Measurements from ENCODE around the gene TRAPPC2L. TPM values are rescaled to one million over a fixed set of nuclear protein-coding genes. Genes with fewer than 3 reads are reported as not detected.

Gene TRAPPC2L
- total RNA-seq, 6 experiments from 2014 or later, result 58.0 to 75.9 (median 65.6) TPM

GRCh38 chr16:88831838-88832237 is 25.1 kb upstream of the TRAPPC2L start:
- no peaks in the 10 kb centered on the region for H3K9me3 Mint-ChIP-seq
- peak; percentile 8 for DNase-seq
- TF ChIP-seq CTCF (IDR thresholded peaks at IDR 0.05), result peak; percentile 29
- H3K4me1 Mint-ChIP-seq (ENCODE audit: low read depth), result no peaks in the 10 kb centered on the region
- no peaks in the 10 kb centered on the region for H3K27me3 Mint-ChIP-seq (ENCODE audit: insufficient read depth)
- no peaks in the 10 kb centered on the region for H3K36me3 Mint-ChIP-seq (ENCODE audit: low read depth)
- H3K27ac Mint-ChIP-seq, result no peak overlapping the region
- no peak overlapping the region for H3K4me3 Mint-ChIP-seq

- Mint-ChIP-seq H3K9me3 (no peaks in the 10 kb centered on the region), H3K4me3 (no peak overlapping the region), H3K4me1 (ENCODE audit: low read depth) (no peaks in the 10 kb centered on the region), H3K27ac (no peak overlapping the region), H3K27me3 (ENCODE audit: insufficient read depth) (no peaks in the 10 kb centered on the region), H3K36me3 (ENCODE audit: low read depth) (no peaks in the 10 kb centered on the region)
- no peak for DNase-seq
- no peak for TF ChIP-seq CTCF (IDR thresholded peaks at IDR 0.05)
These were observed 23.8 kb upstream of the TRAPPC2L start for GRCh38 chr16:88833086-88833485.

GRCh38 chr16:88834670-88835069 is 22.3 kb upstream of the TRAPPC2L start:
- TF ChIP-seq CTCF (IDR thresholded peaks at IDR 0.05), result no peak
- no peaks in the 10 kb centered on the region for H3K9me3 Mint-ChIP-seq
- H3K4me3 Mint-ChIP-seq, result no peak overlapping the region
- H3K27ac Mint-ChIP-seq, result no peak overlapping the region
- H3K27me3 Mint-ChIP-seq (ENCODE audit: insufficient read depth), result no peaks in the 10 kb centered on the region
- DNase-seq, result no peak
- no peaks in the 10 kb centered on the region for H3K4me1 Mint-ChIP-seq (ENCODE audit: low read depth)
- H3K36me3 Mint-ChIP-seq (ENCODE audit: low read depth), result no peaks in the 10 kb centered on the region

- Mint-ChIP-seq H3K27ac (no peak overlapping the region), H3K36me3 (ENCODE audit: low read depth) (no peaks in the 10 kb centered on the region), H3K9me3 (no peaks in the 10 kb centered on the region), H3K4me3 (no peak overlapping the region), H3K27me3 (ENCODE audit: insufficient read depth) (no peaks in the 10 kb centered on the region), H3K4me1 (ENCODE audit: low read depth) (no peaks in the 10 kb centered on the region)
- DNase-seq, result no peak
- no peak for TF ChIP-seq CTCF (IDR thresholded peaks at IDR 0.05)
These were observed 21.5 kb upstream of the TRAPPC2L start for GRCh38 chr16:88835383-88835782.

- TF ChIP-seq CTCF (IDR thresholded peaks at IDR 0.05), result no peak
- Mint-ChIP-seq H3K4me3 (no peak overlapping the region), H3K9me3 (no peaks in the 10 kb centered on the region), H3K27me3 (ENCODE audit: insufficient read depth) (no peaks in the 10 kb centered on the region), H3K36me3 (ENCODE audit: low read depth) (no peaks in the 10 kb centered on the region), H3K4me1 (ENCODE audit: low read depth) (no peaks in the 10 kb centered on the region), H3K27ac (no peak overlapping the region)
- DNase-seq, result no peak
These were observed 21.1 kb upstream of the TRAPPC2L start for GRCh38 chr16:88835818-88836217.

- no peaks in the 10 kb centered on the region for H3K4me1 Mint-ChIP-seq (ENCODE audit: low read depth)
These were observed 20.1 kb upstream of the TRAPPC2L start for GRCh38 chr16:88836791-88837190.

More at GRCh38 chr16:88836791-88837190, 20.1 kb upstream of the TRAPPC2L start:
- H3K36me3 Mint-ChIP-seq (ENCODE audit: low read depth), result no peaks in the 10 kb centered on the region
- no peak for DNase-seq
- H3K27me3 Mint-ChIP-seq (ENCODE audit: insufficient read depth), result no peaks in the 10 kb centered on the region
- no peak overlapping the region for H3K27ac Mint-ChIP-seq
- TF ChIP-seq CTCF (IDR thresholded peaks at IDR 0.05), result no peak
- no peak overlapping the region for H3K4me3 Mint-ChIP-seq
- H3K9me3 Mint-ChIP-seq, result no peaks in the 10 kb centered on the region
